ENCODE data around the gene ADD2. TPM values are rescaled to one million over a fixed set of nuclear protein-coding genes. Genes with fewer than 3 reads are reported as not detected.

The ADD2 gene
- total and polyA plus RNA-seq, 7 donors, result 0.09 to 2.6 (median 0.85) TPM

- H3K36me3 ChIP-seq (ENCODE audit: insufficient read depth in 1 of 2, low read depth in 1 of 2), result no peaks in the 10 kb centered on the region
- no peak for ATAC-seq
- intact Hi-C loops (cut with DNase I), result no loop called here
- H3K9me3 ChIP-seq, result no peaks in the 10 kb centered on the region
- no peak for TF ChIP-seq CTCF (IDR thresholded peaks at IDR 0.05)
- no peaks in the 10 kb centered on the region for H3K27me3 ChIP-seq (ENCODE audit: insufficient read depth in 3 of 3, low read length in 2 of 3)
- no peak for DNase-seq
- no peak overlapping the region for H3K4me3 ChIP-seq
- no peak overlapping the region for H3K27ac ChIP-seq
- WGBS, 3 donors, result 83 to 93% (median 86%) methylated on average over 7 of the region's 7 CpGs
- H3K4me1 ChIP-seq, result no peaks in the 10 kb centered on the region
Measured at GRCh38 chr2:70724366-70724765, 43.6 kb downstream of the ADD2 start.

GRCh38 chr2:70723286-70723885 is 44.6 kb downstream of the ADD2 start:
- DNase-seq, result no peak
- intact Hi-C loops (cut with DNase I), result no loop called here
- no peak for ATAC-seq
- Histone ChIP-seq H3K36me3 (ENCODE audit: insufficient read depth in 1 of 2, low read depth in 1 of 2) (no peaks in the 10 kb centered on the region), H3K27ac (no peak overlapping the region), H3K4me1 (no peaks in the 10 kb centered on the region), H3K27me3 (ENCODE audit: insufficient read depth in 3 of 3, low read length in 2 of 3) (no peaks in the 10 kb centered on the region), H3K4me3 (no peak overlapping the region), H3K9me3 (no peaks in the 10 kb centered on the region)
- no peak for TF ChIP-seq CTCF (IDR thresholded peaks at IDR 0.05)
- WGBS, 3 donors, result 65 to 68% (median 68%) methylated on average over 5 of the region's 5 CpGs

GRCh38 chr2:70720124-70720523 is 47.9 kb downstream of the ADD2 start:
- no peak for TF ChIP-seq CTCF (IDR thresholded peaks at IDR 0.05)
- no peak for ATAC-seq
- no peak overlapping the region for H3K27ac ChIP-seq
- no peaks in the 10 kb centered on the region for H3K27me3 ChIP-seq (ENCODE audit: insufficient read depth in 3 of 3, low read length in 2 of 3)
- H3K9me3 ChIP-seq, result no peaks in the 10 kb centered on the region
- H3K36me3 ChIP-seq (ENCODE audit: insufficient read depth in 1 of 2, low read depth in 1 of 2), result no peaks in the 10 kb centered on the region
- 64 to 68% (median 68%) methylated on average over 6 of the region's 6 CpGs for WGBS, 3 donors
- DNase-seq, result no peak
- no peaks in the 10 kb centered on the region for H3K4me1 ChIP-seq
- intact Hi-C loops (cut with DNase I), result no loop called here
- H3K4me3 ChIP-seq, result no peak overlapping the region

GRCh38 chr2:70719231-70719630 is 48.8 kb downstream of the ADD2 start:
- Histone ChIP-seq H3K4me1 (no peaks in the 10 kb centered on the region), H3K27ac (no peak overlapping the region), H3K4me3 (no peak overlapping the region), H3K36me3 (ENCODE audit: insufficient read depth in 1 of 2, low read depth in 1 of 2) (no peaks in the 10 kb centered on the region), H3K9me3 (no peaks in the 10 kb centered on the region), H3K27me3 (ENCODE audit: insufficient read depth in 3 of 3, low read length in 2 of 3) (no peaks in the 10 kb centered on the region)
- no peak for TF ChIP-seq CTCF (IDR thresholded peaks at IDR 0.05)
- intact Hi-C loops (cut with DNase I), result no loop called here
- no peak for ATAC-seq
- no peak for DNase-seq
- 58 to 90% (median 81%) methylated on average over 3 of the region's 3 CpGs for WGBS, 3 donors

- Histone ChIP-seq H3K4me1 (no peaks in the 10 kb centered on the region), H3K27me3 (ENCODE audit: insufficient read depth in 3 of 3, low read length in 2 of 3) (no peaks in the 10 kb centered on the region), H3K9me3 (no peaks in the 10 kb centered on the region), H3K27ac (no peak overlapping the region), H3K4me3 (no peak overlapping the region), H3K36me3 (ENCODE audit: insufficient read depth in 1 of 2, low read depth in 1 of 2) (no peaks in the 10 kb centered on the region)
- DNase-seq (no peak), ATAC-seq (no peak)
- WGBS, 3 donors, result 59 to 66% (median 61%) methylated on average over 2 of the region's 2 CpGs
- no peak for TF ChIP-seq CTCF (IDR thresholded peaks at IDR 0.05)
- intact Hi-C loops (cut with DNase I), result no loop called here
Measured at GRCh38 chr2:70718736-70719135, 49.3 kb downstream of the ADD2 start.
